Measurements from ENCODE around the gene AZI2.

The AZI2 gene

DNA sequence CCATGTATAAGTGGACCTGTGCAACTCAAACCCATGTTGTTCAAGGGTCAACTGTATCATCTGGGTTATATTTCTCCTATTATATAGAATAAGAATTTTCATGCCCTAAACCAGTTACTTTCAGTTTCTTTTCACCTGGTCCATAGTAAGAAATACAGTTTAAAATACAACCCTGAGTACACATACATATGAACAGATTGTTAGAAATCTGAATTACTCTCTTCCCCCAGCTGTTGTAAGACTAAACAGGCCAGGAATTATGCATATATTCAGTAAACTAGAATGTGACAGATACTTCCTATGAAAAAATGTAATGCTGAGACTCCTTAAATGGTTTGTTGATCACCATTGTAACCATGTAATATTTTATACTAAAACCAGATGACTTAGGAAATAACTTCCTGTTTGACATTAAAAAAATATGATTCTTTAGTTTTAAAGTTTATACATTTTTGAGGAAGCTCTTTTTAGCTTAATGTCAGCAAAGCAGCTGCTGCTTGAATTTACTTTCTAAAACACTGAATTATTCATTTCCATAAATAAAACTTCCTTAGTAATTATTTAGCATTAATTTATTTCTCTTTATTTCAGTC, 52.6 kb downstream of the AZI2 start:
- Histone ChIP-seq H3K27me3 (ENCODE audit: insufficient read depth, poor library complexity, severe bottlenecking) (no peaks in the 10 kb centered on the region), H3K4me3 (ENCODE audit: severe bottlenecking) (no peak overlapping the region), H3K27ac (ENCODE audit: poor library complexity, severe bottlenecking) (no peak overlapping the region), H3K36me3 (ENCODE audit: low read depth) (peaks cover under 1% of the 10 kb centered on the region; the same call in 1 of the 2 replicates), H3K9me3 (ENCODE audit: severe bottlenecking) (no peaks in the 10 kb centered on the region), H3K4me1 (ENCODE audit: insufficient read depth, poor library complexity, severe bottlenecking) (no peaks in the 10 kb centered on the region)
- TF ChIP-seq, protein P1, sequence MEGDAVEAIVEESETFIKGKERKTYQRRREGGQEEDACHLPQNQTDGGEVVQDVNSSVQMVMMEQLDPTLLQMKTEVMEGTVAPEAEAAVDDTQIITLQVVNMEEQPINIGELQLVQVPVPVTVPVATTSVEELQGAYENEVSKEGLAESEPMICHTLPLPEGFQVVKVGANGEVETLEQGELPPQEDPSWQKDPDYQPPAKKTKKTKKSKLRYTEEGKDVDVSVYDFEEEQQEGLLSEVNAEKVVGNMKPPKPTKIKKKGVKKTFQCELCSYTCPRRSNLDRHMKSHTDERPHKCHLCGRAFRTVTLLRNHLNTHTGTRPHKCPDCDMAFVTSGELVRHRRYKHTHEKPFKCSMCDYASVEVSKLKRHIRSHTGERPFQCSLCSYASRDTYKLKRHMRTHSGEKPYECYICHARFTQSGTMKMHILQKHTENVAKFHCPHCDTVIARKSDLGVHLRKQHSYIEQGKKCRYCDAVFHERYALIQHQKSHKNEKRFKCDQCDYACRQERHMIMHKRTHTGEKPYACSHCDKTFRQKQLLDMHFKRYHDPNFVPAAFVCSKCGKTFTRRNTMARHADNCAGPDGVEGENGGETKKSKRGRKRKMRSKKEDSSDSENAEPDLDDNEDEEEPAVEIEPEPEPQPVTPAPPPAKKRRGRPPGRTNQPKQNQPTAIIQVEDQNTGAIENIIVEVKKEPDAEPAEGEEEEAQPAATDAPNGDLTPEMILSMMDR (IDR thresholded peaks at IDR 0.05; ENCODE audit: poor library complexity, severe bottlenecking): no peak
- DNase-seq (ENCODE audit: low spot score): no peak
- no peak for ATAC-seq (ENCODE audit: low read depth)

DNA sequence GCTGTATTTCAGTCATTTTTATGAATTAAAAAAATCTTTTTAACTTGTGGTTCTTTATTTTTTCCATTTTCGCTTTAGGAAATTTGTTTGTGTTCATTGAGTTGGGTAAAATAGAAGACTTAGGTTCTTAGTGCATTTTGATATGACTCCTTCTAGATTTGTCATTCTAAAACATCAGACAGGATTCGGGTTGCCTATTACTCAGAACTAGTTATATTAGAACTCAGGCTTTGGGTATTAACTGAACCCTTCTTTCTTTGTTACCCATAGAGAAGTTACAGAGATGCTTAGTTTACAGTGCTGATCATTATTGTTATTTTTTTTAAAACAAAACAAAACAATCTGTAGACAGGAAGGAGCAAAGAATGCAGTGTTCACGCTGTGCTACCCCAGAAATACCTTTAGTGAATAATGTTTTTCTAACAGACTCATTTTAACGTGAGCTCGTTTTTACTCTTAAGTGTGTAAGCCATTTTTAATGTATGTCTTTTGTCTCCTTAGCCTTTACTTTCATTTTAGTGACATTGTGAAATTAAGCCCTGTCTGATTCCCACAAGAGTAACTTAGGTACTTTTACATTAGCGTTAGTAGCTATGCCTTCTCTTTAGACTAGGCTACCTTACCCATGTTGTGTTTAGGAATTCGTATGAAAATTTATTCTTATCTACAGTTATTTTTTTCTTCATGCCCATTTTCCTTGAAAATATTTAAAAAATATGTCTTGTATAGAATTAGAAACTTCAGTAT, 53.8 kb downstream of the AZI2 start:
- no peaks in the 10 kb centered on the region for H3K9me3 ChIP-seq (ENCODE audit: severe bottlenecking)
- TF ChIP-seq, protein P1 (IDR thresholded peaks at IDR 0.05; ENCODE audit: poor library complexity, severe bottlenecking): no peak
- H3K27me3 ChIP-seq (ENCODE audit: insufficient read depth, poor library complexity, severe bottlenecking): no peaks in the 10 kb centered on the region
- no peaks in the 10 kb centered on the region for H3K4me1 ChIP-seq (ENCODE audit: insufficient read depth, poor library complexity, severe bottlenecking)
- H3K36me3 ChIP-seq (ENCODE audit: low read depth): peaks cover 4% of the 10 kb centered on the region; the same call in 1 of the 2 replicates
- H3K4me3 ChIP-seq (ENCODE audit: severe bottlenecking): no peak overlapping the region
- DNase-seq (ENCODE audit: low spot score): no peak
- H3K27ac ChIP-seq (ENCODE audit: poor library complexity, severe bottlenecking): no peak overlapping the region
- ATAC-seq (ENCODE audit: low read depth): no peak

DNA sequence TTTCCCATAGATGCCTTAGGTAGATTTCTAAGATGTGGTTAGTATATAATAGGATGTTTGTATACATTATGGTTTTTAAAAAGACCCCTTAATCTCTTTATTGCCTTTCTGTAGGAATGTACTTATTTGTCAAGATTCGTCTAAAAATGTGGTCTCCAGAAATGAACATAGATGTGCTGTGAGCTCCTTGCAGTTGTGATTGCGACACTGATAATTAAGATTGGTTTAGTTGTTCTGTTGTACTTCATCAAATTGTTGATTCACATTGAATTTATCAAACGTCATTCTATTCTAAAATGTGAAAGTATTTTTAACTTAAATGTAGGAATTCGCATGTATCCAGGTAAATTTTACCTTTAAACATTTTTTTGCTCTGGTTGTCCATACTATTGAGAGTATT, 56.0 kb downstream of the AZI2 start:
- Histone ChIP-seq H3K27me3 (ENCODE audit: insufficient read depth, poor library complexity, severe bottlenecking) (no peaks in the 10 kb centered on the region), H3K4me1 (ENCODE audit: insufficient read depth, poor library complexity, severe bottlenecking) (no peaks in the 10 kb centered on the region), H3K27ac (ENCODE audit: poor library complexity, severe bottlenecking) (no peak overlapping the region), H3K9me3 (ENCODE audit: severe bottlenecking) (no peaks in the 10 kb centered on the region), H3K4me3 (ENCODE audit: severe bottlenecking) (no peak overlapping the region), H3K36me3 (ENCODE audit: low read depth) (peaks cover 7% of the 10 kb centered on the region)
- ATAC-seq (ENCODE audit: low read depth) (no peak), DNase-seq (ENCODE audit: low spot score) (no peak)
- TF ChIP-seq, protein P1 (IDR thresholded peaks at IDR 0.05; ENCODE audit: poor library complexity, severe bottlenecking): no peak

DNA sequence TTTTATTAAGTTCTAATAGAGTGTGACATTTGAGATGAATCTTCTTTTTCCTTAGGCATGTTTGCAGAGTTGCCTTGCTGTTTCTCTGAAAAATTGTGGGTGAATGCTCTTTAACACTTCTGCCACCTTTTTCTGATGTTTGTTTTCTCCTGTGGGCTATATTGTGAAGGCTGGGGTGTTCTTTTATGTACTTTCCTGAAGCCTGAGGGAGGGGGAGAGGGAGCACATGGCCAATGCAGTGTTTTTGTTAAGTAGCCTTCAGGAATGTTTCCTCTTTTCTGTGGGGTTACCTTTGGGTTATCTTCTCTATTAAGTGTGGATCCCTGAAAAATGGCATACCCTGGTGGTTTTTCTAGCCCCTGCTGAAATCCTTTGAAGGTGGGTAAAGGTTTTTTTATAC, 57.0 kb downstream of the AZI2 start:
- ATAC-seq (ENCODE audit: low read depth): no peak
- peaks cover 7% of the 10 kb centered on the region for H3K36me3 ChIP-seq (ENCODE audit: low read depth)

More for the DNA sequence above, 57.0 kb downstream of the AZI2 start:
- Histone ChIP-seq H3K27me3 (ENCODE audit: insufficient read depth, poor library complexity, severe bottlenecking) (no peaks in the 10 kb centered on the region), H3K4me1 (ENCODE audit: insufficient read depth, poor library complexity, severe bottlenecking) (no peaks in the 10 kb centered on the region), H3K27ac (ENCODE audit: poor library complexity, severe bottlenecking) (no peak overlapping the region), H3K4me3 (ENCODE audit: severe bottlenecking) (no peak overlapping the region), H3K9me3 (ENCODE audit: severe bottlenecking) (no peaks in the 10 kb centered on the region)
- TF ChIP-seq, protein P1 (IDR thresholded peaks at IDR 0.05; ENCODE audit: poor library complexity, severe bottlenecking): no peak
- no peak for DNase-seq (ENCODE audit: low spot score)
